IPS-20b (cell line): ENCODE measurements around the gene MGAT3.

Source experiments
- H3K27ac ChIP-seq: one replicate; pipeline ENCODE4 v1.5.1; 2013; ENCODE audit warnings: low read length
- H3K27me3 ChIP-seq: 2 replicates; pipeline ENCODE4 v1.6.1; 2013; ENCODE audit warnings: mild to moderate bottlenecking, low read length, inconsistent platforms; ENCODE audit not compliant: insufficient read depth
- H3K36me3 ChIP-seq: 2 replicates; pipeline ENCODE4 v1.6.1; 2013; ENCODE audit warnings: low read depth, mild to moderate bottlenecking, inconsistent platforms, low read length, moderate library complexity; ENCODE audit not compliant: insufficient read depth
- H3K4me1 ChIP-seq: 2 replicates; pipeline ENCODE4 v1.6.1; 2013; ENCODE audit warnings: mild to moderate bottlenecking, control low read depth, inconsistent platforms, low read length, moderate library complexity; ENCODE audit not compliant: insufficient read depth
- H3K4me3 ChIP-seq: 2 replicates; pipeline ENCODE4 v1.5.1; 2013; ENCODE audit warnings: mild to moderate bottlenecking, low read length, inconsistent platforms
- H3K9ac ChIP-seq: 2 replicates; pipeline ENCODE4 v1.6.1; 2013; ENCODE audit warnings: low read depth, mild to moderate bottlenecking, inconsistent platforms, low read length, moderate library complexity
- H3K9me3 ChIP-seq: 2 replicates; pipeline ENCODE4 v1.6.1; 2013; ENCODE audit warnings: mild to moderate bottlenecking, low read depth, low read length, inconsistent platforms; ENCODE audit not compliant: insufficient read depth

The MGAT3 gene

GRCh38 chr22:39454385-39454871, 2.4 kb upstream of the MGAT3 start:
- no peak overlapping the region for H3K27ac ChIP-seq
- H3K27me3 ChIP-seq, result peaks cover 37% of the 10 kb centered on the region
- H3K4me1 ChIP-seq, result peaks cover 4% of the 10 kb centered on the region; the same call in 1 of the 2 replicates

DNA sequence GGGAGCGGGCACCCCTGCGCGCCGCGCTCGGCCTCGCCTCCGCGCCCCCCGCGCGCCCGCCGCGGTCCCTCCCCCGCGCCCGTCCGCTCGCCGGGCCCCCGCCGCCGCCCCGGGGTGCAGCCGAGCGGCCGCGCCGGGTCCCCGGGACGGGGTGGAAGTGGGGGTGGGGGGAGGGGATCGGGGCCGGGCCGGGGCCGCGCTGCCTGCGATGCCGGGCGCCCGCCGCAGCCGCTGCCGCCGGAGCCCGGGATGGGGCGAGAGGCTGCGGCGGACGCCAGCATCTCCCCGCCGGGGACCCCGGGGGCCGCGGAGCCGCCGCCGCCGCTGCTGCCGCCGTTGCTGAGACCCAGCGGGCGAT, 365 bp downstream of the MGAT3 start:
- H3K9ac ChIP-seq, result no peak overlapping the region
- no peaks in the 10 kb centered on the region for H3K9me3 ChIP-seq
- no peak overlapping the region for H3K27ac ChIP-seq
- no peak overlapping the region; the same call in 1 of the 2 replicates for H3K4me3 ChIP-seq
- H3K36me3 ChIP-seq, result no peaks in the 10 kb centered on the region
- H3K4me1 ChIP-seq, result peaks cover 4% of the 10 kb centered on the region; the same call in 1 of the 2 replicates
- peaks cover 43% of the 10 kb centered on the region for H3K27me3 ChIP-seq

More at GRCh38 chr22:39454385-39454871, 2.4 kb upstream of the MGAT3 start:
- no peaks in the 10 kb centered on the region for H3K36me3 ChIP-seq
- no peak overlapping the region for H3K9ac ChIP-seq
- no peak overlapping the region for H3K4me3 ChIP-seq
- H3K9me3 ChIP-seq, result no peaks in the 10 kb centered on the region

DNA sequence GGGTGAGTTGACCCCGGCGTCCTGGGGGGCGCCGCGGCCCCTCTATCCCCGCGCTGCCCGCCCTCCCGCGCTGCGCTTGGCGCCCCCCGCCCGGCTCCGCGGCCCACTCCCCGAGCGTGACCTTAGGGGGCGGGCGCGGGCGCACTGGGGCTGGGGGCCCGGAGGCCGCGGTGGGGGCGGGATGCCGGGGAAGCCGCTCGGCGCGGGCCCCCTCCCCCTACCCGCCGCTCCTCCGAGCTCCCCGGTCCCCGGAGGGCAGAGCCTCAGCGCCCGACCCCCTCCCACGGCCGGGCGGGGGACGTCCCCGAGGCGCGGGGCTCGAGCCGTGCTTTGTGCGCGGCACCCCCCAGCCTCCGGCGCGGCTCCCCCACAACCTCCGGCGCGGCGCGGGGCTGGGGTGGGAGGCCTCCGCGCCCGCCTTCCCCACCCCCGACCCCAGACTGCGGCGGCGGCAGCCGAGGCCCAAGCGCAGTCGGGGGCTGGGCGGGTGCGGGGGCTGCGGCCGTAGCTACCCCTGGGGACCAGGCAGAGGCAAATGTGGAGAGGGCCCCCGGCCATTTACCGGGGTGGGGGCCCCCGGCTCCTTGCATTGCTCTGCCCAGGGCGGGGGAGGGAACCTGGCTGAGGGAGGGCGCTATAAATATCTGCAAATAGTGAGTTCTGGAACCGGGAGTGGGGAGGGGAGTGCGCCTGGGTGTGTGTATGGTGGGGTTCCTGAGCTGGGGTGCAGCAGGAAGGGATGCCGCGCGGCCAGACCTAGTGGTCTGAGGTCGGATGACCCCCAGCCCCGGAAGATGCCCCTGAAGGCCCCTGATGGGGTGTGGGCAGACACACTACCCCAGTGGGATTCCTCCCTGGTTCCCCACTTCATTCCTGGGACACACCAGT, 988 bp downstream of the MGAT3 start:
- Histone ChIP-seq H3K4me3 (peak overlapping the region; percentile 72), H3K4me1 (peaks cover 7% of the 10 kb centered on the region; the same call in 1 of the 2 replicates), H3K9ac (peak overlapping the region; percentile 59; the same call in 1 of the 2 replicates), H3K36me3 (no peaks in the 10 kb centered on the region), H3K27me3 (peaks cover 43% of the 10 kb centered on the region), H3K27ac (no peak overlapping the region), H3K9me3 (no peaks in the 10 kb centered on the region)

DNA sequence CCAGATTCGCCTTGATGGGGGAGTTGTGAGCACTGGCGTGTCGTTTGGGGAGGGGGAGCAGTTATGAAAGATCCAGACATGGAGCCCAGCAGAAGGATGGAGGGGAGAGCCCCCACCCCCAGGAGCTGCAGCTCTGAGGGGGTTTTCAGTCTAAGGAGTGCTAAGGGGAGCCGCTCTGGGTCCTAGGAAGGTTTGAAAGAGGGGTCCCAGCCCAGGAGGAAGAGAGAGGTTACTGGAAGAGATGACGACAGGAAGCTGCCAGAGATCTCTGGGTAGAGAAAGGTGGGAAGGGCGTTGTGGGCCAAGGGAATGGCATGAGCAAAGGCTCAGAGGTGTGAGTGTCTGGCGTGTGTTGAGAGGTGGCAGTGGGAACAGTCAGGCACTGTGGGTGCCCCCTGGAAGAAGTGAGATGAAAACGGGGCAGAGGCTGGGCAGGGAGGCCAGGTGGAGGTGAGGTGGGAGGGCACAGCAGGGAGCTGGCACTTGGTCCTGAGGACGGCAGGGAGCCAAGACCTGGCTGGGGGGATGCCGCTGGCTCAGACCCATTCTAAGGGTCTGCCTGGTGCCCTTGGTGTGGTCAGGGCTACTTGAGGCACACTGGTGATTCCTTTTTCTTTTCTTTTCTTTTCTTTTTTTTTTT, 1.8 kb downstream of the MGAT3 start:
- H3K9me3 ChIP-seq, result no peaks in the 10 kb centered on the region
- peak overlapping the region; percentile 59; the same call in 1 of the 2 replicates for H3K9ac ChIP-seq
- peaks cover 43% of the 10 kb centered on the region for H3K27me3 ChIP-seq
- H3K27ac ChIP-seq, result no peak overlapping the region
- H3K36me3 ChIP-seq, result no peaks in the 10 kb centered on the region
- H3K4me1 ChIP-seq, result peaks cover 7% of the 10 kb centered on the region; the same call in 1 of the 2 replicates
- peak overlapping the region; percentile 72 for H3K4me3 ChIP-seq

DNA sequence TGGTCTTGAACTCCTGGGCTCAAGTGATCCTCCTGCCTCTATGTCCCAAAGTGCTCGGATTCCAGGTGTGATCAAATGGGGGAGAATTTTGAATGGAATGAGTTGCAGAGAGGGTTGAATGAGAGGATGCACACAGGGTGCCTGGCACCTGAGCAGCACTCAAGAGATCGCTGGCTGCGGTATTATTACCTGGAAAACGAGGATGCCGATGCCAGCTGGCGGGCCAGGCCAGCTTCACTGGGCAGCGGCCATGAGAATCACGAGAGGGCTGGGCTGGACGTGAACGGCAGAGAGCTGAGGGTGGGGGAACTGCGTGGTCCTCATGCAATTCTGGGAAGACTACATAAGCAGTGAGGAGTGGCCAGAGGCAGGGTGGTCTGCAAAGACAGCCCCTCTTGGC, 2.9 kb downstream of the MGAT3 start:
- peaks cover 7% of the 10 kb centered on the region; the same call in 1 of the 2 replicates for H3K4me1 ChIP-seq
- no peaks in the 10 kb centered on the region for H3K36me3 ChIP-seq
- no peak overlapping the region for H3K4me3 ChIP-seq
- no peak overlapping the region for H3K27ac ChIP-seq
- H3K9me3 ChIP-seq, result no peaks in the 10 kb centered on the region
- H3K27me3 ChIP-seq, result peaks cover 43% of the 10 kb centered on the region
- H3K9ac ChIP-seq, result no peak overlapping the region

- no peak overlapping the region for H3K4me3 ChIP-seq
- H3K9ac ChIP-seq, result no peak overlapping the region
- H3K27ac ChIP-seq, result no peak overlapping the region
- no peaks in the 10 kb centered on the region for H3K9me3 ChIP-seq
- peaks cover 4% of the 10 kb centered on the region; the same call in 1 of the 2 replicates for H3K4me1 ChIP-seq
- H3K36me3 ChIP-seq, result no peaks in the 10 kb centered on the region
- H3K27me3 ChIP-seq, result peaks cover 22% of the 10 kb centered on the region
Measured at GRCh38 chr22:39462443-39463221, 5.8 kb downstream of the MGAT3 start.

GRCh38 chr22:39463277-39463676, 6.5 kb downstream of the MGAT3 start:
- Histone ChIP-seq H3K4me3 (no peak overlapping the region), H3K36me3 (no peaks in the 10 kb centered on the region), H3K9me3 (no peaks in the 10 kb centered on the region), H3K27ac (no peak overlapping the region), H3K9ac (no peak overlapping the region), H3K4me1 (peaks cover 4% of the 10 kb centered on the region; the same call in 1 of the 2 replicates), H3K27me3 (peaks cover 17% of the 10 kb centered on the region)

DNA sequence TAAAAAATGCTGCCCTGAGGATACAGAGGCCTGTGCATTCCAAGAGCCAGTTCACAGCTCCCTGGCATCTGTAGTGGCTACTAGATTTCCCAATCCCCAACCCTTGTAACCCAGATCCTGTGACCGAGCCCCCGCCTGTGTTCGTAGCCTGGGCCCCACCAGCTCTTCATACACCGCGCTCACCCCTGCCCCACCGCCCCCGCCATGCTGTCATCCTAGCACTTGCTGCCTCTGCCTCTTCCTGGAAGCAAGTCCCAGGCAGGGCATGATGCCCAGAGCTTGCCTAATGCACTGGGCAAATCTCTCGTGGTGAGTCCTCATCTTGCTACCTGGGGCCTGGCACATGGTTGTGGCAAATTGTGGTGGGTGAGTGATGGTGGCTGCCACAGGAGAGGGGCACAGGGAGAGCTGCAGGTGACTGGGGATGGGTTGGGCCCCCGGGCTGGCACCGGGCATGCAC, 7.1 kb downstream of the MGAT3 start:
- no peak overlapping the region for H3K27ac ChIP-seq
- no peaks in the 10 kb centered on the region for H3K36me3 ChIP-seq
- peaks cover 10% of the 10 kb centered on the region for H3K27me3 ChIP-seq
- no peak overlapping the region for H3K9ac ChIP-seq
- H3K9me3 ChIP-seq, result no peaks in the 10 kb centered on the region
- H3K4me1 ChIP-seq, result peaks cover 4% of the 10 kb centered on the region; the same call in 1 of the 2 replicates
- H3K4me3 ChIP-seq, result no peak overlapping the region

DNA sequence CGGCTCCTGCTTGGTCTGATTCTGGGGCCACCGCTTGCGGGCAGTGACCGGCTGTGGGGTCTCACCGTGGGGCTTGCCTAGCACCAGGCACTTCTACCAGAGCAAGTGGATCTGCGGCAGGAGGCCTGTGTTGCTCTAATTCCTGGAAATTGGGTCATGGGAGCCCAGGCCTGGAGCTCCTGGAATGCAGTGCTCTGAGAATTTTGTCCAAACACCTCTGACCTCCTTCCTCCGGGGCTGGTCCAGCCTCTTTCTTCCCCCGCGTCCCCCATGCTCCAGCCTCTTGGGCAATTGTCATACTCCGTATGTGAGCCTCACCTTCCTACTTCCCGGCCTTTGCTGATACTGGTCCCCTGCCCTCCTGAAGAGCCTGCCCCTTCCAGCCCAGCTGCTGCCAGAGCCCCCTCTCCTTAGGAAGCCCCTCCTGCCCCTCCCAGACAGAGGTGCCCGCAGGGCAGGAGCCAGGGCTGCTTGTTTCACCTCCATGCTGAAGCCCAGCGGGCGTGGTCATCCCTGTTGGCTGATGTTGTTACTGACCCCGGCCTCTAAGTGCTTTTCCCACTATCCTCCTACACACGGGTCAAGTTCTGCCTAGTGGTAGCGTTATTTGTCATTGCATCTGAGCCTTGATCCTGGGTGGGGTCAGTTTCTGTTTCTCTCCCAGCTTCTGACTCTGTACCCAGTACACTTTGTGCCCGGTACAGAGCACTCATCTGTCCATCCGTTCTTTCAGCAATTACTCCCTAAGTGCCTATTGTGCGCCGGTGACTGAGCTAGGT, 9.6 kb downstream of the MGAT3 start:
- Histone ChIP-seq H3K4me1 (peaks cover 16% of the 10 kb centered on the region), H3K9me3 (no peaks in the 10 kb centered on the region), H3K36me3 (no peaks in the 10 kb centered on the region), H3K27me3 (no peaks in the 10 kb centered on the region), H3K4me3 (no peak overlapping the region), H3K27ac (no peak overlapping the region), H3K9ac (no peak overlapping the region)

DNA sequence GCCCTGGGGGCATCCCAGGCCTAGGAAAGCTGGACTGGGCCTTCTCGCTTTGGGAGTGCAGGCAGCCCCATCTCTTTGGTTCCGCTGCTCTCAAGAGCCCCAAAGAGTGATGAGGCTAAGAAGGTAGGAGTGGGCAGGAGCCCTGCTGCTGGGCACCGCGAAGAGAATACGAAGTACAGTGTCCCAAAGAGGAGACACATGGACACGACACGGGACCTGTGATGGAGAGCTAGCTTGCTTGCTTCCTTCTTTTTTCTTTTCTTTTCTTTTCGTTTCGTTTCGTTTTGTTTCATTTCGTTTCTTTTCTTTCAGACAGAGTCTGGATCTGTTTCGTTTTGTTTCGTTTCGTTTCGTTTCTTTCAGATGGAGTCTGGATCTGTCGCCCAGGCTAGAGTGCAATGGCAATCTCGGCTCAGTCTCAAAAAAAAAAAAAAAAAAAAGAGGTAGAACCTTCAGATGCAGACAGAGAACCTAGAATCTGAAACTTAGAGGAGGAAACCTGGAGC, 10.6 kb downstream of the MGAT3 start:
- Histone ChIP-seq H3K36me3 (no peaks in the 10 kb centered on the region), H3K27ac (no peak overlapping the region), H3K4me1 (peaks cover 24% of the 10 kb centered on the region), H3K9me3 (no peaks in the 10 kb centered on the region), H3K9ac (no peak overlapping the region), H3K27me3 (no peaks in the 10 kb centered on the region), H3K4me3 (no peak overlapping the region)
